ENCODE results near the gene HSD17B14. TPM values are rescaled to one million over a fixed set of nuclear protein-coding genes. Genes with fewer than 3 reads are reported as not detected.

Gene HSD17B14
- total RNA-seq, 1 experiment from 2014 or later: 27.8 TPM

DNA sequence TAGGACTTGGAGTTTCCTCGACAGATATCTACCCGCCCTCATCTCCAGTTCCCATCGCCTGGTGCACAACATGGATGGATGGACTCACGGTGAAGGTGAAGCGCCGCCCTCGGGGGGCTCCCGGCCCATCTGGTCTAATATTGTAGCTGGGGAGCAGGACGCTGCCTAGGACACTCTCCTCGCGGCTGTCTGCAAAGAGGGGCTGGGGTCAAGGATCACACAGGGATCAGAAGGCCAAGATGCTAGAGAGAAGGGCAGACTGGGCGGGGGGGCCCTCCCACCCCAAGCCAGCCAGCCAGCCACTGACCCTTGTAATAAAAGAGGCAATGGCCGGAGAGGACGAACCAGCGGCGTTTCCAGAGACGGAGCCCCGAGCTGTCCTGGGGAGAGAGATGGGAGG lies 25.0 kb upstream of the HSD17B14 start:
- CTCF ChIA-PET: no interaction called here
- TF ChIP-seq, protein P1, sequence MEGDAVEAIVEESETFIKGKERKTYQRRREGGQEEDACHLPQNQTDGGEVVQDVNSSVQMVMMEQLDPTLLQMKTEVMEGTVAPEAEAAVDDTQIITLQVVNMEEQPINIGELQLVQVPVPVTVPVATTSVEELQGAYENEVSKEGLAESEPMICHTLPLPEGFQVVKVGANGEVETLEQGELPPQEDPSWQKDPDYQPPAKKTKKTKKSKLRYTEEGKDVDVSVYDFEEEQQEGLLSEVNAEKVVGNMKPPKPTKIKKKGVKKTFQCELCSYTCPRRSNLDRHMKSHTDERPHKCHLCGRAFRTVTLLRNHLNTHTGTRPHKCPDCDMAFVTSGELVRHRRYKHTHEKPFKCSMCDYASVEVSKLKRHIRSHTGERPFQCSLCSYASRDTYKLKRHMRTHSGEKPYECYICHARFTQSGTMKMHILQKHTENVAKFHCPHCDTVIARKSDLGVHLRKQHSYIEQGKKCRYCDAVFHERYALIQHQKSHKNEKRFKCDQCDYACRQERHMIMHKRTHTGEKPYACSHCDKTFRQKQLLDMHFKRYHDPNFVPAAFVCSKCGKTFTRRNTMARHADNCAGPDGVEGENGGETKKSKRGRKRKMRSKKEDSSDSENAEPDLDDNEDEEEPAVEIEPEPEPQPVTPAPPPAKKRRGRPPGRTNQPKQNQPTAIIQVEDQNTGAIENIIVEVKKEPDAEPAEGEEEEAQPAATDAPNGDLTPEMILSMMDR (IDR thresholded peaks at IDR 0.05; ENCODE audit: insufficient read depth in 1 of 2, low read depth in 1 of 2, low read length in 1 of 2, severe bottlenecking in 1 of 2, unreplicated experiment in 1 of 2): no peak
- no peak overlapping the region for H3K27ac Mint-ChIP-seq (ENCODE audit: unreplicated experiment)
- Histone ChIP-seq H3K36me3 (ENCODE audit: control insufficient read depth, insufficient read depth, low read length) (peaks cover 3% of the 10 kb centered on the region), H3K27me3 (replicated peaks; ENCODE audit: control insufficient read depth, insufficient read depth, low read length) (no peaks in the 10 kb centered on the region), H3K4me3 (ENCODE audit: low read depth, low read length) (no peak overlapping the region), H3K9me3 (no peaks in the 10 kb centered on the region), H3K4me1 (0 out of 2 replicates have a peak, but pooled peaks cover 2% of the 10 kb centered on the region)
- no peaks in the 10 kb centered on the region for H3K4me1 Mint-ChIP-seq (ENCODE audit: low read depth, unreplicated experiment)
- no peak overlapping the region for H3K4me3 Mint-ChIP-seq (ENCODE audit: unreplicated experiment)
- H3K9me3 Mint-ChIP-seq (ENCODE audit: unreplicated experiment): no peaks in the 10 kb centered on the region
- H3K36me3 Mint-ChIP-seq (ENCODE audit: insufficient read depth, unreplicated experiment): no peaks in the 10 kb centered on the region
- no peaks in the 10 kb centered on the region for H3K27me3 Mint-ChIP-seq (ENCODE audit: insufficient read depth, unreplicated experiment)
- BruUV-seq (replicated peaks): no TSS peak
- no peak for DNase-seq
- POLR2A ChIA-PET: no interaction called here
- intact Hi-C loops (cut with micrococcal nuclease; ENCODE audit: unreplicated experiment): no loop called here

DNA sequence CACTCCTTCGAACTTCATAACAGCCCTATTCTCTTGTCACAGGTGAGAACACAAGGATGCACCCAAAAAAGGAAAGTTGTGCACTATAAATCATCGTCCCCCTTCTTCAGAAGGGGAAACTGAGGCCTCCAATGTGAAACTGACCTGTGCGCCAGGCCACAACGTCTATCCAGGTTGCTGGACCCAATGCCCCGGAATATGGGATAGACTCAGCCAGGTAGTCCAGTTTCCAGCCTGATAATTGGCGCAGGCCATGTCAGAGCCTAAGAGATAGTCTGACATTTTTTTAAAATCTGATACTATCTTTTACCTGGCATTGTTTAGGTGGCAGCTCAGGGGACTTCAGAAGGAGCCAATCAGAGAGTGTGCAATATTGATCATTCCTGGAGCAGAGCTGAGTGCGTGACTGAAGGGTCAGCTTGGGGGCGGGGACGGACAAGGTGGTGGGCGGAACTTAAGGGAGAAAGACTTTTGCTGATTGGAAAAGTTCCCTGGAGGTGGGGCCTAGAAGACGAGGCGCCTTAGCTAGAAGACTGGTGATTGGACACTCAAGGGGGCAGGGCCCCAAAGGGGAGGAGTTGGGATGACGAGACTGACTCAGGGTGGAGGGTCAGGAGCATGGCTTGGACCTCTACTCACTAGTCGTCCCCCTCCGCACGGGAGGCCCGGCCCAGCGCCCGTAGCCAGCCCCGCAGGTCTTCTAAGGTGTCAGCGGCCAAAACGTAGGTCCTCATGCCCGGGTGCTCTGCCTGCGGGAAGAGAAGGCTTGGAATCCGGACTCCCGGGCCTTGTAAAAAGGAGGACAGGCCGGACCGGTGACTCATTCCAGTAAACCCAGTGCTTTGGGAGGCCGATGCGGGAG lies 23.7 kb upstream of the HSD17B14 start:
- TF ChIP-seq, protein P1 (IDR thresholded peaks at IDR 0.05; ENCODE audit: insufficient read depth in 1 of 2, low read depth in 1 of 2, low read length in 1 of 2, severe bottlenecking in 1 of 2, unreplicated experiment in 1 of 2): no peak
- H3K9me3 Mint-ChIP-seq (ENCODE audit: unreplicated experiment): no peaks in the 10 kb centered on the region
- no peak overlapping the region for H3K4me3 ChIP-seq (ENCODE audit: low read depth, low read length)
- BruUV-seq (replicated peaks): no TSS peak
- DNase-seq: peak; percentile 41 to 73
- no peaks in the 10 kb centered on the region for H3K27me3 ChIP-seq (replicated peaks; ENCODE audit: control insufficient read depth, insufficient read depth, low read length)
- no peaks in the 10 kb centered on the region for H3K36me3 Mint-ChIP-seq (ENCODE audit: insufficient read depth, unreplicated experiment)
- CTCF ChIA-PET: no interaction called here
- no peaks in the 10 kb centered on the region for H3K4me1 ChIP-seq
- H3K27ac Mint-ChIP-seq (ENCODE audit: unreplicated experiment): no peak overlapping the region
- H3K27me3 Mint-ChIP-seq (ENCODE audit: insufficient read depth, unreplicated experiment): no peaks in the 10 kb centered on the region
- no peak overlapping the region for H3K4me3 Mint-ChIP-seq (ENCODE audit: unreplicated experiment)
- POLR2A ChIA-PET: interaction anchor here (1.2 kb wide), 1 partner anchor 12 kb away, joined by 3 read pairs; no protein-coding TSS in a partner anchor
- H3K4me1 Mint-ChIP-seq (ENCODE audit: low read depth, unreplicated experiment): no peaks in the 10 kb centered on the region
- no peaks in the 10 kb centered on the region for H3K9me3 ChIP-seq
- intact Hi-C loops (cut with micrococcal nuclease; ENCODE audit: unreplicated experiment): no loop called here
- peaks cover 3% of the 10 kb centered on the region for H3K36me3 ChIP-seq (ENCODE audit: control insufficient read depth, insufficient read depth, low read length)

GRCh38 chr19:48858984-48859710 lies 22.9 kb upstream of the HSD17B14 start:
- Mint-ChIP-seq H3K9me3 (ENCODE audit: unreplicated experiment) (no peaks in the 10 kb centered on the region), H3K27ac (ENCODE audit: unreplicated experiment) (no peak overlapping the region), H3K4me1 (ENCODE audit: low read depth, unreplicated experiment) (no peaks in the 10 kb centered on the region), H3K27me3 (ENCODE audit: insufficient read depth, unreplicated experiment) (no peaks in the 10 kb centered on the region), H3K36me3 (ENCODE audit: insufficient read depth, unreplicated experiment) (no peaks in the 10 kb centered on the region), H3K4me3 (ENCODE audit: unreplicated experiment) (no peak overlapping the region)
- ChIA-PET POLR2A (interaction anchor here (0.6 to 1.2 kb wide), 2 partner anchors 13 to 15 kb away, joined by 3 to 4 read pairs; no protein-coding TSS in a partner anchor), CTCF (interaction anchor here (0.6 to 1.0 kb wide), 2 partner anchors 56 to 134 kb away, joined by 4 read pairs; partner anchors contain the start of gene GYS1)
- no peak for DNase-seq
- no peak overlapping the region for H3K4me3 ChIP-seq (ENCODE audit: low read depth, low read length)
- H3K27me3 ChIP-seq (replicated peaks; ENCODE audit: control insufficient read depth, insufficient read depth, low read length): no peaks in the 10 kb centered on the region
- H3K36me3 ChIP-seq (ENCODE audit: control insufficient read depth, insufficient read depth, low read length): peaks cover 3% of the 10 kb centered on the region
- TF ChIP-seq, protein P1 (IDR thresholded peaks at IDR 0.05; ENCODE audit: insufficient read depth in 1 of 2, low read depth in 1 of 2, low read length in 1 of 2, severe bottlenecking in 1 of 2, unreplicated experiment in 1 of 2): no peak
- peaks cover 3% of the 10 kb centered on the region for H3K4me1 ChIP-seq
- no TSS peak for BruUV-seq (replicated peaks)
- intact Hi-C loops (cut with micrococcal nuclease; ENCODE audit: unreplicated experiment): no loop called here
- H3K9me3 ChIP-seq: no peaks in the 10 kb centered on the region
